Panc1 (cell line): Measurements from ENCODE around the gene TGFB3. TPM values are rescaled to one million over a fixed set of nuclear protein-coding genes. Genes with fewer than 3 reads are reported as not detected.

ENCODE experiments used
- ATAC-seq: fragments of 200-7000 bp; cut with Tn5 transposase; 2 replicates; pipeline ENCODE4 v1.9.1; 2020; ENCODE audit warnings: mild to moderate bottlenecking, moderate library complexity
- BruUV-seq: library from RNA; stranded (reverse); fragments of 400-500 nt; replicated peaks from 2 replicates; lab custom pipeline; 2021; lab: Mats Ljungman, UMichigan
- CTCF ChIA-PET: fragments of 300-600 bp; sonication (Branson Sonifier 250); formaldehyde crosslinking; loops from one replicate; lab custom pipeline; 2022; ENCODE audit warnings: antibody characterized with exemption; lab: Charles Lee
- POLR2A ChIA-PET: fragments of 300-600 bp; sonication (Branson Sonifier 250); formaldehyde crosslinking; loops from one replicate; lab custom pipeline; 2022; ENCODE audit warnings: antibody characterized with exemption; lab: Charles Lee
- DNase-seq: peaks from one replicate; pipeline ENCODE4 v3.0.0-alpha.2; 2010; ENCODE audit warnings: low read depth, low spot score
- H3K27ac ChIP-seq: 2 replicates; pipeline ENCODE4 v1.5.1; 2011; ENCODE audit warnings: mild to moderate bottlenecking, low read length, inconsistent platforms
- H3K27me3 ChIP-seq: fragments of 200-500 bp; sonication (Bioruptor generic); 2 replicates; pipeline ENCODE4 v1.6.0; 2014; ENCODE audit warnings: low read length, inconsistent platforms; ENCODE audit not compliant: control insufficient read depth, insufficient read depth
- H3K36me3 ChIP-seq: fragments of 200-500 bp; sonication (Bioruptor generic); 2 replicates; pipeline ENCODE4 v1.5.1; 2014; ENCODE audit warnings: inconsistent platforms, mild to moderate bottlenecking, low read length, moderate library complexity; ENCODE audit not compliant: control insufficient read depth, insufficient read depth
- H3K4me1 ChIP-seq: 2 replicates; pipeline ENCODE4 v1.5.1; 2011; ENCODE audit warnings: inconsistent platforms, mild to moderate bottlenecking, low read length, moderate library complexity; ENCODE audit not compliant: control insufficient read depth, insufficient read depth
- H3K4me3 ChIP-seq, 2 experiments: 2 replicates each; pipeline ENCODE4 v1.5.1; 2011 to 2012; ENCODE audit warnings: low read depth in 2 of 2, low read length in 2 of 2, mild to moderate bottlenecking in 2 of 2, inconsistent platforms in 1 of 2, moderate library complexity in 1 of 2
- H3K9me3 ChIP-seq: fragments of 200-500 bp; sonication (Bioruptor generic); 2 replicates; pipeline ENCODE4 v1.5.1; 2014; ENCODE audit warnings: low read depth, mild to moderate bottlenecking, inconsistent platforms, low read length, moderate library complexity; ENCODE audit not compliant: control insufficient read depth, insufficient read depth
- POLR2AphosphoS5 ChIP-seq: IDR thresholded peaks from 2 replicates; pipeline ENCODE4 v1.6.1; 2012; ENCODE audit warnings: mild to moderate bottlenecking, low read depth, low read length, moderate library complexity
- SIN3A ChIP-seq: IDR thresholded peaks from 2 replicates; pipeline ENCODE4 v1.6.1; 2012; ENCODE audit warnings: low read depth, mild to moderate bottlenecking, low read length, moderate library complexity, borderline replicate concordance; ENCODE audit not compliant: insufficient read depth
- TCF7L2 ChIP-seq: IDR thresholded peaks from 2 replicates; pipeline ENCODE4 v1.6.1; 2011; ENCODE audit warnings: mild to moderate bottlenecking, low read depth, low read length, inconsistent platforms
- in situ Hi-C: cut with HindIII; loops from 2 replicates; pipeline ENCODE4 v1.10.0; 2016; ENCODE audit warnings: low sequenced_read_pairs, low pct_unique_long_range_greater_than_20kb
- intact Hi-C: fragments of 100-400 bp; cut with micrococcal nuclease; formaldehyde crosslinking; loops from one replicate; pipeline ENCODE4 v1.10.0; 2022; ENCODE audit not compliant: unreplicated experiment
- total RNA-seq: library from RNA; stranded (reverse); gene quantifications from one replicate; pipeline ENCODE4 v1.2.1, GENCODE V29; 2021; ENCODE audit not compliant: unreplicated experiment
- TF ChIP-seq, protein P1 (sequence below): fragments of 450-650 bp; IDR thresholded peaks from 2 replicates; pipeline ENCODE4 v1.5.1; 2017; ENCODE audit warnings: mild to moderate bottlenecking
- TF ChIP-seq, protein P2 (sequence below), 2 experiments: IDR thresholded peaks; 2 replicates each; pipeline ENCODE4 v1.6.1; 2011 to 2012; ENCODE audit warnings: low read depth in 2 of 2, control low read depth in 1 of 2, low read length in 1 of 2, mild to moderate bottlenecking in 1 of 2, moderate library complexity in 1 of 2; ENCODE audit not compliant: insufficient read depth in 1 of 2

Gene TGFB3
- total RNA-seq, 1 experiment from 2014 or later: 9.6 TPM

DNA sequence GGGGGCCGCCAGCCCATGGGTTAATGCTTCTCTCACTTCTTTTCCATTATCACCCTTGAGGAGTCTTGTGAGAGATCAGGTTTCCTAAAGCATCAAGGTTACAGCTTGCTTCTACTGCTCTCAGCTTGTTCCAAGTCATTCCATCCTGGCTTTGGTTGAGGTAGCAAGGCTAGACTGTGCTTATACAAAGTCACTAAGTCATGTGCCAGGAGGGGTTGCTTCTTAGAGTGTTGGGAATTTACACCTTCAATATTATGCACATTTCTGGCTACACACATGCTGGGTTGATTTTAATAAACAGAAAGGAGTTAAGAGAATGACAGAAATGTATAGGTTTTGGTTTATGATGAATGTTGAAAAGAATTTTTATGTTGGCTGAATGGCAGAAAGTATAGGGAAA is 25.6 kb upstream of the TGFB3 start:
- BruUV-seq: no TSS peak
- Histone ChIP-seq H3K36me3 (peaks cover 2% of the 10 kb centered on the region; the same call in 1 of the 2 replicates), H3K4me1 (no peaks in the 10 kb centered on the region), H3K4me3 (no peak overlapping the region), H3K9me3 (peaks cover 8% of the 10 kb centered on the region; the same call in 1 of the 2 replicates), H3K27ac (no peak overlapping the region), H3K27me3 (no peaks in the 10 kb centered on the region)
- DNase-seq (no peak), ATAC-seq (no peak)
- in situ Hi-C loops (no loop called here), intact Hi-C loops (no loop called here)
- ChIA-PET CTCF (no interaction called here), POLR2A (no interaction called here)
- no peak for TF ChIP-seq POLR2AphosphoS5
- TF ChIP-seq, protein P1, sequence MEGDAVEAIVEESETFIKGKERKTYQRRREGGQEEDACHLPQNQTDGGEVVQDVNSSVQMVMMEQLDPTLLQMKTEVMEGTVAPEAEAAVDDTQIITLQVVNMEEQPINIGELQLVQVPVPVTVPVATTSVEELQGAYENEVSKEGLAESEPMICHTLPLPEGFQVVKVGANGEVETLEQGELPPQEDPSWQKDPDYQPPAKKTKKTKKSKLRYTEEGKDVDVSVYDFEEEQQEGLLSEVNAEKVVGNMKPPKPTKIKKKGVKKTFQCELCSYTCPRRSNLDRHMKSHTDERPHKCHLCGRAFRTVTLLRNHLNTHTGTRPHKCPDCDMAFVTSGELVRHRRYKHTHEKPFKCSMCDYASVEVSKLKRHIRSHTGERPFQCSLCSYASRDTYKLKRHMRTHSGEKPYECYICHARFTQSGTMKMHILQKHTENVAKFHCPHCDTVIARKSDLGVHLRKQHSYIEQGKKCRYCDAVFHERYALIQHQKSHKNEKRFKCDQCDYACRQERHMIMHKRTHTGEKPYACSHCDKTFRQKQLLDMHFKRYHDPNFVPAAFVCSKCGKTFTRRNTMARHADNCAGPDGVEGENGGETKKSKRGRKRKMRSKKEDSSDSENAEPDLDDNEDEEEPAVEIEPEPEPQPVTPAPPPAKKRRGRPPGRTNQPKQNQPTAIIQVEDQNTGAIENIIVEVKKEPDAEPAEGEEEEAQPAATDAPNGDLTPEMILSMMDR: no peak
- TF ChIP-seq TCF7L2: no peak
- no peak for TF ChIP-seq SIN3A
- TF ChIP-seq, protein P2, sequence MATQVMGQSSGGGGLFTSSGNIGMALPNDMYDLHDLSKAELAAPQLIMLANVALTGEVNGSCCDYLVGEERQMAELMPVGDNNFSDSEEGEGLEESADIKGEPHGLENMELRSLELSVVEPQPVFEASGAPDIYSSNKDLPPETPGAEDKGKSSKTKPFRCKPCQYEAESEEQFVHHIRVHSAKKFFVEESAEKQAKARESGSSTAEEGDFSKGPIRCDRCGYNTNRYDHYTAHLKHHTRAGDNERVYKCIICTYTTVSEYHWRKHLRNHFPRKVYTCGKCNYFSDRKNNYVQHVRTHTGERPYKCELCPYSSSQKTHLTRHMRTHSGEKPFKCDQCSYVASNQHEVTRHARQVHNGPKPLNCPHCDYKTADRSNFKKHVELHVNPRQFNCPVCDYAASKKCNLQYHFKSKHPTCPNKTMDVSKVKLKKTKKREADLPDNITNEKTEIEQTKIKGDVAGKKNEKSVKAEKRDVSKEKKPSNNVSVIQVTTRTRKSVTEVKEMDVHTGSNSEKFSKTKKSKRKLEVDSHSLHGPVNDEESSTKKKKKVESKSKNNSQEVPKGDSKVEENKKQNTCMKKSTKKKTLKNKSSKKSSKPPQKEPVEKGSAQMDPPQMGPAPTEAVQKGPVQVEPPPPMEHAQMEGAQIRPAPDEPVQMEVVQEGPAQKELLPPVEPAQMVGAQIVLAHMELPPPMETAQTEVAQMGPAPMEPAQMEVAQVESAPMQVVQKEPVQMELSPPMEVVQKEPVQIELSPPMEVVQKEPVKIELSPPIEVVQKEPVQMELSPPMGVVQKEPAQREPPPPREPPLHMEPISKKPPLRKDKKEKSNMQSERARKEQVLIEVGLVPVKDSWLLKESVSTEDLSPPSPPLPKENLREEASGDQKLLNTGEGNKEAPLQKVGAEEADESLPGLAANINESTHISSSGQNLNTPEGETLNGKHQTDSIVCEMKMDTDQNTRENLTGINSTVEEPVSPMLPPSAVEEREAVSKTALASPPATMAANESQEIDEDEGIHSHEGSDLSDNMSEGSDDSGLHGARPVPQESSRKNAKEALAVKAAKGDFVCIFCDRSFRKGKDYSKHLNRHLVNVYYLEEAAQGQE (IDR thresholded peaks at IDR 0.05; ENCODE audit: insufficient read depth in 1 of 2, low read depth in 2 of 2, low read length in 1 of 2): no peak

DNA sequence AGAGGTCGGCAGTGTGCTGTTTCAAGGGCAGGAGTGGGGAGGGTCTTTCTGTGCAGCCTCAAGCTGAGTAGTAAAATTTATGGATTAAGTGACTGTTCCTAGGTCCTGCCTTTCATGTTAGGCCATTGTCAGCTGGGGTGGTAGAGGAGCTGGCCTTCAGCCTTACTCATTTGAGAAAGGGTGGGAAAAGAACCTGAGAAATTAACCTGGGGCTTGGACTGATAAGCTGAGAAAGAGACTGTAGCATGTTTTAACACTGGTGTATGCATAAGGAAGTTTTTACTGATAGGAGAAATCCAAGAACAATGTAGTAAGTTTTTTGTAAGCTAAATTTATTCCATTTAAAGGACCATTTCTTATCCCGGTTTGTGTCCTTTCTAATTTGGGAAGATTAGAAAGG is 24.5 kb upstream of the TGFB3 start:
- no TSS peak for BruUV-seq
- ATAC-seq (no peak), DNase-seq (no peak)
- H3K27me3 ChIP-seq: no peaks in the 10 kb centered on the region
- H3K4me3 ChIP-seq: no peak overlapping the region
- ChIA-PET POLR2A (no interaction called here), CTCF (no interaction called here)
- TF ChIP-seq POLR2AphosphoS5: no peak
- TF ChIP-seq TCF7L2: no peak
- no peak for TF ChIP-seq SIN3A
- TF ChIP-seq, protein P1: no peak
- TF ChIP-seq, protein P2 (IDR thresholded peaks at IDR 0.05; ENCODE audit: insufficient read depth in 1 of 2, low read depth in 2 of 2, low read length in 1 of 2): no peak
- H3K27ac ChIP-seq: no peak overlapping the region
- intact Hi-C loops (no loop called here), in situ Hi-C loops (no loop called here)
- H3K36me3 ChIP-seq: no peaks in the 10 kb centered on the region; the same call in 1 of the 2 replicates
- H3K9me3 ChIP-seq: peaks cover 8% of the 10 kb centered on the region; the same call in 1 of the 2 replicates
- no peaks in the 10 kb centered on the region for H3K4me1 ChIP-seq
